HepG2 (cell line): ENCODE data around the gene CASKIN2. TPM values are rescaled to one million over a fixed set of nuclear protein-coding genes. Genes with fewer than 3 reads are reported as not detected.

Experiments
- AHDC1 ChIP-seq: sonication (generic); formaldehyde crosslinking; IDR thresholded peaks from 2 replicates; pipeline ENCODE4 v1.5.1; 2020; ENCODE audit warnings: mild to moderate bottlenecking, missing genetic modification reagents, borderline replicate concordance
- ELK4 ChIP-seq: sonication (generic); formaldehyde crosslinking; IDR thresholded peaks from 2 replicates; pipeline ENCODE4 v1.9.0; 2021; ENCODE audit warnings: missing genetic modification reagents, borderline replicate concordance
- ETS1 ChIP-seq: sonication (generic); formaldehyde crosslinking; IDR thresholded peaks from 2 replicates; pipeline ENCODE4 v1.4.0; 2020; ENCODE audit warnings: missing genetic modification reagents
- FOXP4 ChIP-seq: sonication (generic); formaldehyde crosslinking; IDR thresholded peaks from 2 replicates; pipeline ENCODE4 v1.4.0; 2020; ENCODE audit warnings: missing genetic modification reagents
- LRRFIP1 ChIP-seq: sonication (generic); formaldehyde crosslinking; conservative IDR thresholded peaks from 2 replicates; pipeline ENCODE4 v1.4.0; 2020; ENCODE audit warnings: missing genetic modification reagents
- PAXIP1 ChIP-seq: sonication (generic); formaldehyde crosslinking; conservative IDR thresholded peaks from 2 replicates; pipeline ENCODE4 v1.4.0; 2020; ENCODE audit warnings: mild to moderate bottlenecking, missing genetic modification reagents, moderate library complexity
- SKI ChIP-seq: fragments of 450-650 bp; IDR thresholded peaks from one replicate; pipeline ENCODE4 v1.6.1; 2018; ENCODE audit warnings: mild to moderate bottlenecking; ENCODE audit not compliant: partially characterized antibody
- SNAPC5 ChIP-seq: sonication (generic); formaldehyde crosslinking; IDR thresholded peaks from 2 replicates; pipeline ENCODE4 v1.8.1; 2023; ENCODE audit warnings: mild to moderate bottlenecking, missing genetic modification reagents, borderline replicate concordance
- SNRNP70 ChIP-seq: fragments of 200-400 bp; formaldehyde crosslinking; IDR thresholded peaks from 2 replicates; pipeline ENCODE4 v1.6.1; 2017; ENCODE audit warnings: mild to moderate bottlenecking, low read depth, low read length, moderate library complexity
- ZNF331 ChIP-seq: sonication (generic); formaldehyde crosslinking; IDR thresholded peaks from 2 replicates; pipeline ENCODE4 v1.4.0; 2020; ENCODE audit warnings: missing genetic modification reagents
- polyA plus RNA-seq, 8 experiments: library from polyadenylated mRNA; depleted of rRNA in 3 of 8; stranded (reverse) in 7 of 8; unstranded in 1 of 8; fragments of >200 nt; fragmentation: Illumina TruSeq in 4 of 8; extraction: Trizol in 4 of 8; gene quantifications; 2 replicates each; pipeline versions ENCODE4 v1.2.1 to v1.2.3, GENCODE V29; 2011 to 2016; ENCODE audit warnings: low read depth in 4 of 8, missing spikeins in 1 of 8, mixed read lengths in 1 of 8; ENCODE audit not compliant: insufficient read depth in 1 of 8
- total RNA-seq, 5 experiments: library from RNA; depleted of rRNA; stranded (reverse); fragments of >200 nt; fragmentation: Illumina TruSeq; extraction: Trizol; gene quantifications; 2 replicates each; pipeline ENCODE4 v1.2.3, GENCODE V29; 2016; ENCODE audit warnings: low read depth in 1 of 5

Gene CASKIN2
- total and polyA plus RNA-seq, 2 of the 13 experiments (the other 11 are each of a cell fraction or from before 2014, with no cell fraction given) = 5.2 to 7.8 TPM

GRCh38 chr17:75557075-75557851 lies 41.9 kb upstream of the CASKIN2 start (continued):
- peak; percentile 100 for TF ChIP-seq PAXIP1 (CRISPR knock-in tag)
- peak; percentile 90 for TF ChIP-seq FOXP4 (CRISPR knock-in tag)
- TF ChIP-seq SKI = peak; percentile 87
- TF ChIP-seq SNAPC5 (CRISPR knock-in tag) = peak; percentile 97
- peak; percentile 89 for TF ChIP-seq ZNF331 (CRISPR knock-in tag)
- no peak for TF ChIP-seq ELK4 (CRISPR knock-in tag)
- TF ChIP-seq AHDC1 (CRISPR knock-in tag) = peak; percentile 84; the same call in 1 of the 2 replicates
- no peak for TF ChIP-seq LRRFIP1 (CRISPR knock-in tag)
- no peak for TF ChIP-seq ETS1 (CRISPR knock-in tag)
- TF ChIP-seq SNRNP70 = no peak
